H9 (cell line): ENCODE data around the gene CSNK1A1. TPM values are rescaled to one million over a fixed set of nuclear protein-coding genes. Genes with fewer than 3 reads are reported as not detected.

Experiments used
- DNase-seq: peaks from one replicate; pipeline ENCODE4 v3.0.0-alpha.2; 2017
- H2AFZ ChIP-seq: one replicate; pipeline ENCODE4 v1.6.1; 2013; ENCODE audit warnings: mild to moderate bottlenecking, low read length, control low read depth, moderate library complexity
- H2AK5ac ChIP-seq: 2 replicates; pipeline ENCODE4 v1.6.1; 2013; ENCODE audit warnings: low read length, control low read depth, mixed read lengths; ENCODE audit not compliant: insufficient read length
- H2BK120ac ChIP-seq: one replicate; pipeline ENCODE4 v1.6.1; 2013; ENCODE audit warnings: low read depth, mild to moderate bottlenecking, low read length, control low read depth, inconsistent platforms; ENCODE audit not compliant: poor library complexity, severe bottlenecking
- H2BK12ac ChIP-seq: 2 replicates; pipeline ENCODE4 v1.6.1; 2013; ENCODE audit warnings: low read length, control low read depth, mixed read lengths, low read depth; ENCODE audit not compliant: insufficient read length
- H2BK15ac ChIP-seq: 2 replicates; pipeline ENCODE4 v1.6.1; 2013; ENCODE audit warnings: low read depth, low read length, control low read depth
- H2BK20ac ChIP-seq: one replicate; pipeline ENCODE4 v1.6.1; 2013; ENCODE audit warnings: low read depth, mild to moderate bottlenecking, low read length, control low read depth, inconsistent platforms; ENCODE audit not compliant: poor library complexity, severe bottlenecking
- H2BK5ac ChIP-seq: 2 replicates; pipeline ENCODE4 v1.6.1; 2013; ENCODE audit warnings: low read length, control low read depth, mixed read lengths; ENCODE audit not compliant: insufficient read length
- H3K14ac ChIP-seq: 2 replicates; pipeline ENCODE4 v1.6.1; 2013; ENCODE audit warnings: low read length, control low read depth; ENCODE audit not compliant: insufficient read depth
- H3K18ac ChIP-seq: 2 replicates; pipeline ENCODE4 v1.6.1; 2013; ENCODE audit warnings: low read depth, mild to moderate bottlenecking, mixed read lengths, low read length, control low read depth; ENCODE audit not compliant: insufficient read length
- H3K23ac ChIP-seq: 2 replicates; pipeline ENCODE4 v1.6.1; 2013; ENCODE audit warnings: low read length, control low read depth, mixed read lengths, low read depth; ENCODE audit not compliant: insufficient read length
- H3K23me2 ChIP-seq: 2 replicates; pipeline ENCODE4 v1.6.1; 2013; ENCODE audit warnings: low read depth, mild to moderate bottlenecking, mixed read lengths, low read length, control low read depth; ENCODE audit not compliant: insufficient read length, poor library complexity, severe bottlenecking
- H3K27ac ChIP-seq: 2 replicates; pipeline ENCODE4 v1.5.1; 2013; ENCODE audit warnings: low read length, control low read depth, mixed read lengths, low read depth; ENCODE audit not compliant: insufficient read length
- H3K27me3 ChIP-seq: 2 replicates; pipeline ENCODE4 v1.6.1; 2013; ENCODE audit warnings: low read length, control low read depth, inconsistent platforms; ENCODE audit not compliant: insufficient read depth
- H3K4ac ChIP-seq: 2 replicates; pipeline ENCODE4 v1.6.1; 2013; ENCODE audit warnings: low read depth, mild to moderate bottlenecking, control low read depth, inconsistent platforms, low read length, moderate library complexity
- H3K4me1 ChIP-seq: 2 replicates; pipeline ENCODE4 v1.6.1; 2013; ENCODE audit warnings: low read length, control low read depth, inconsistent platforms; ENCODE audit not compliant: insufficient read depth
- H3K4me2 ChIP-seq: 2 replicates; pipeline ENCODE4 v1.6.1; 2013; ENCODE audit warnings: low read length, control low read depth, mixed read lengths; ENCODE audit not compliant: insufficient read length, insufficient read depth
- H3K56ac ChIP-seq: 2 replicates; pipeline ENCODE4 v1.6.1; 2013; ENCODE audit warnings: low read depth, mild to moderate bottlenecking, mixed read lengths, low read length, control low read depth; ENCODE audit not compliant: insufficient read length
- H3K79me1 ChIP-seq: 2 replicates; pipeline ENCODE4 v1.6.1; 2013; ENCODE audit warnings: low read depth, mild to moderate bottlenecking, moderate library complexity, low read length, control low read depth, inconsistent platforms; ENCODE audit not compliant: insufficient read depth, poor library complexity, severe bottlenecking
- H3K79me2 ChIP-seq: 2 replicates; pipeline ENCODE4 v1.6.1; 2013; ENCODE audit warnings: low read length, control low read depth, inconsistent platforms; ENCODE audit not compliant: insufficient read depth
- H3K9ac ChIP-seq: 2 replicates; pipeline ENCODE4 v1.6.1; 2013; ENCODE audit warnings: low read length, control low read depth, mixed read lengths; ENCODE audit not compliant: insufficient read length; ENCODE audit errors: extremely low read depth
- H3K9me3 ChIP-seq: one replicate; pipeline ENCODE4 v1.6.1; 2013; ENCODE audit warnings: low read depth, low read length, inconsistent platforms; ENCODE audit not compliant: control insufficient read depth
- H3T11ph ChIP-seq: one replicate; pipeline ENCODE4 v1.6.1; 2013; ENCODE audit warnings: mild to moderate bottlenecking, low read length, control low read depth, inconsistent platforms
- H4K20me1 ChIP-seq: one replicate; pipeline ENCODE4 v1.6.1; 2013; ENCODE audit not compliant: control insufficient read depth, insufficient read length, insufficient read depth
- H4K5ac ChIP-seq: 2 replicates; pipeline ENCODE4 v1.6.1; 2013; ENCODE audit warnings: low read depth, mild to moderate bottlenecking, mixed read lengths, low read length, control low read depth; ENCODE audit not compliant: insufficient read length
- H4K8ac ChIP-seq: replicated peaks from 2 replicates; pipeline ENCODE4 v1.6.1; 2013; ENCODE audit warnings: low read length, control low read depth, mixed read lengths, low read depth; ENCODE audit not compliant: insufficient read length
- H4K91ac ChIP-seq: 2 replicates; pipeline ENCODE4 v1.6.1; 2013; ENCODE audit warnings: low read depth, mild to moderate bottlenecking, moderate library complexity, mixed read lengths, low read length, control low read depth; ENCODE audit not compliant: insufficient read length
- H3K27ac Mint-ChIP-seq, 3 experiments: 2 replicates in 2 of 3; 3 replicates in 1 of 3; pipeline ENCODE4 v1.8.0; 2020 to 2021; ENCODE audit warnings: mixed read lengths in 3 of 3, mild to moderate bottlenecking in 1 of 3, moderate library complexity in 1 of 3
- H3K27me3 Mint-ChIP-seq: 2 replicates; pipeline ENCODE4 v1.8.0; 2021; ENCODE audit warnings: low read depth, mild to moderate bottlenecking, moderate library complexity, mixed read lengths
- H3K36me3 Mint-ChIP-seq, 3 experiments: 2 replicates in 2 of 3; 3 replicates in 1 of 3; pipeline ENCODE4 v1.8.0; 2020 to 2021; ENCODE audit warnings: low read depth in 3 of 3, mixed read lengths in 3 of 3; ENCODE audit not compliant: insufficient read depth in 1 of 3
- H3K4me1 Mint-ChIP-seq, 2 experiments: 2 replicates each; pipeline ENCODE4 v1.8.0; 2020; ENCODE audit warnings: mixed read lengths in 2 of 2
- H3K4me3 Mint-ChIP-seq, 2 experiments: 2 replicates in 1 of 2; 3 replicates in 1 of 2; pipeline ENCODE4 v1.8.0; 2020 to 2021; ENCODE audit warnings: mild to moderate bottlenecking in 2 of 2, mixed read lengths in 2 of 2, moderate library complexity in 1 of 2
- H3K9me3 Mint-ChIP-seq, 2 experiments: 2 replicates in 1 of 2; 3 replicates in 1 of 2; pipeline ENCODE4 v1.8.0; 2020; ENCODE audit warnings: mild to moderate bottlenecking in 2 of 2, mixed read lengths in 2 of 2, moderate library complexity in 1 of 2
- WGBS: extraction: QIAGEN DNeasy Blood & Tissue Kit; methylation state at CpG from one replicate; pipeline ENCODE4 v1.1.7; 2013; ENCODE audit warnings: missing lambda C conversion rate, low lambda C conversion rate, mixed read lengths; ENCODE audit not compliant: insufficient read length; ENCODE audit errors: extremely low coverage; 5-methylcytosine and 5-hydroxymethylcytosine counted together
- total RNA-seq: library from RNA; stranded (reverse); gene quantifications from 2 replicates; pipeline ENCODE4 v1.2.1, GENCODE V29; 2021
- TF ChIP-seq, protein P1 (sequence below): fragments of 200-600 bp; sonication (generic); conservative IDR thresholded peaks from 3 replicates; pipeline ENCODE4 v1.8.0; 2021; ENCODE audit warnings: antibody characterized with exemption, mild to moderate bottlenecking

The CSNK1A1 gene
- total RNA-seq, 1 experiment from 2014 or later = 310 TPM

DNA sequence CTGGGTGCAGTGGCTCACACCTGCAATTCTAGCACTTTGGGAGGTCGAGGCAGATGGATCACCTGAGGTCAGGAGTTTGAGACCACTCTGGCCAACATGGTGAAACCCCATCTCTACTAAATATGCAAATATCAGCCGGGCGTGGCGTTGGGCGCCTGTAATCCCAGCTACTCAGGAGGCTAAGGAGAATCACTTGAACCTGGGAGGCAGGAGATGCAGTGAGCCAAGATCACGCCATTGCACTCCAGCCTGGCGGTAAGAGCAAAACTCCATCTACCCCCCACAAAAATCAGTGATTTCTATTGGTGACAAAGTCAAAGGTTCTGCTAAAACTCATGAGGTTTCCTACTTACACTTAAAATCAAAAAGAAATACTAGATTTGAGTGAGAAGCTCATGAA is 18.8 kb downstream of the CSNK1A1 start:
- Histone ChIP-seq H3K9me3 (no peaks in the 10 kb centered on the region), H3K23ac (no peak overlapping the region), H2BK12ac (no peak overlapping the region), H3K56ac (no peak overlapping the region), H3K79me1 (no peaks in the 10 kb centered on the region), H3K4me2 (no peak overlapping the region), H3T11ph (no peak overlapping the region), H4K91ac (no peak overlapping the region), H2BK15ac (no peak overlapping the region), H3K27ac (no peak overlapping the region), H4K20me1 (no peaks in the 10 kb centered on the region), H3K4me1 (no peaks in the 10 kb centered on the region; the same call in 1 of the 2 replicates), H2BK120ac (no peak overlapping the region), H3K14ac (no peak overlapping the region), H2AK5ac (no peak overlapping the region), H2BK5ac (no peak overlapping the region), H4K5ac (no peak overlapping the region), H3K27me3 (no peaks in the 10 kb centered on the region), H2AFZ (no peak overlapping the region), H3K18ac (no peak overlapping the region), H3K9ac (no peak overlapping the region), H3K4ac (no peak overlapping the region), H3K79me2 (peaks cover 82% of the 10 kb centered on the region; the same call in 1 of the 2 replicates), H4K8ac (no peak overlapping the region), H2BK20ac (no peak overlapping the region), H3K23me2 (no peaks in the 10 kb centered on the region)
- peak overlapping the region in 1 of 3 experiments; percentile 57; a peak in 1 of 7 replicates for H3K27ac Mint-ChIP-seq
- TF ChIP-seq, protein P1, sequence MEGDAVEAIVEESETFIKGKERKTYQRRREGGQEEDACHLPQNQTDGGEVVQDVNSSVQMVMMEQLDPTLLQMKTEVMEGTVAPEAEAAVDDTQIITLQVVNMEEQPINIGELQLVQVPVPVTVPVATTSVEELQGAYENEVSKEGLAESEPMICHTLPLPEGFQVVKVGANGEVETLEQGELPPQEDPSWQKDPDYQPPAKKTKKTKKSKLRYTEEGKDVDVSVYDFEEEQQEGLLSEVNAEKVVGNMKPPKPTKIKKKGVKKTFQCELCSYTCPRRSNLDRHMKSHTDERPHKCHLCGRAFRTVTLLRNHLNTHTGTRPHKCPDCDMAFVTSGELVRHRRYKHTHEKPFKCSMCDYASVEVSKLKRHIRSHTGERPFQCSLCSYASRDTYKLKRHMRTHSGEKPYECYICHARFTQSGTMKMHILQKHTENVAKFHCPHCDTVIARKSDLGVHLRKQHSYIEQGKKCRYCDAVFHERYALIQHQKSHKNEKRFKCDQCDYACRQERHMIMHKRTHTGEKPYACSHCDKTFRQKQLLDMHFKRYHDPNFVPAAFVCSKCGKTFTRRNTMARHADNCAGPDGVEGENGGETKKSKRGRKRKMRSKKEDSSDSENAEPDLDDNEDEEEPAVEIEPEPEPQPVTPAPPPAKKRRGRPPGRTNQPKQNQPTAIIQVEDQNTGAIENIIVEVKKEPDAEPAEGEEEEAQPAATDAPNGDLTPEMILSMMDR = no peak
- no peaks in the 10 kb centered on the region for H3K27me3 Mint-ChIP-seq
- DNase-seq = no peak
- no CpG with 5 or more reads among the region's 7 CpGs for WGBS
- no peaks in the 10 kb centered on the region for H3K9me3 Mint-ChIP-seq
- H3K4me1 Mint-ChIP-seq = peaks cover 56 to 57% of the 10 kb centered on the region in 2 experiments
- H3K4me3 Mint-ChIP-seq = no peak overlapping the region
- peaks cover 1 to 30% (median 27%) of the 10 kb centered on the region in 3 experiments; a peak in 5 of 7 replicates for H3K36me3 Mint-ChIP-seq
